HG03159 (cell line): ENCODE results near the gene GPR62.
A peak's percentile ranks its signal among the peaks of the same experiment; 100 is the strongest.

Experiments used
- ATAC-seq: cut with Tn5 transposase; IDR thresholded peaks from one replicate; pipeline ENCODE4 v1.9.1; 2021; ENCODE audit warnings: mild to moderate bottlenecking, moderate library complexity; ENCODE audit not compliant: unreplicated experiment

The GPR62 gene

DNA sequence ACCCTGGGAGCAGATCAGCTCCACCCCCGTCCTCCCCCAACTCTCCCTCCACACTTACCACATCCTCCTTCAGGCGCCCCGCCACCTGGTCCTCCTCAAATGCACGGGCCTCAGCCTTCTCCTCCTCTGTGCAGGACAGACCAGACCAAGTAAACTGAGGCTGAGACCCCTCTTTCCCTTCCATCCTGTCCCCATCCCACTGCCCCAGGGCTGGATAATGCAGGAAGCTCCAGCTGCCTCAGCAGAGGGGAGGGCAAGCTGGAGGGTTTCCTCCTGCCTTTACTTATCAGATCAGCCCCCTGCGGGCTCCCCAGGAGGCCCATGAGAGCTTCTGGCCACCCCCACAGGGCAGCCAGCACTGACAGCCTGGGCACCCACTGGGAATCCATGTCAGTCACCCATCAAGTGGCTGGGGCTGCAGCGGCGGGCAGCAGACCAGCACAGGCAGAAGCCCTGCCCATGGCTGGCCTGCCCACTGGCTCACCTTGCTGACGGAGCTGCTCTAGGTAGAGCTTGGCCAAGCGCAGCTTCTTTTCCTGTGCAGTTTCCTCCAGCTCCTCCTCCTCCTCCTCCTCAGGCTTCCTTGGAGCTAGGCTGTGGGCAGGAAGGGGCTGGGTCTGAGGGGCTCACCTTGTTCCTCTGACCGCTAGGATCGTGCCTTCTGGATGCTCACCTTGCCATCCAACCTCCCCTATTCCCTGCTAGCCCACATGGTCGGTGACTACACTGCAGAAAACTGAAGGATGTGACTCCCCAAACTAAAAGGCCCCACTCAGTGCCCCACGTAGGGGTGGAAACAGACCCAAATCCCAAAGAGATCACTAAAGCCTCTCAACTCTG is 17.4 kb upstream of the GPR62 start:
- no peak for ATAC-seq

GRCh38 chr3:51938780-51939425 is 16.3 kb upstream of the GPR62 start:
- no peak for ATAC-seq

- ATAC-seq = no peak
These were observed 14.3 kb upstream of the GPR62 start for GRCh38 chr3:51940648-51941462.

GRCh38 chr3:51941463-51941797 is 13.8 kb upstream of the GPR62 start:
- no peak for ATAC-seq

- ATAC-seq = peak; percentile 93
These were observed 13.2 kb upstream of the GPR62 start, which contains the start of the genes PARP3 and RRP9 for GRCh38 chr3:51941798-51942602. TSS of gene PARP3 (plus strand) at chr3:51942363. CDS start at chr3:51943356, 993 bp downstream. TSS of gene RRP9 (minus strand) at chr3:51941904. CDS start at chr3:51941867, 37 bp downstream.

DNA sequence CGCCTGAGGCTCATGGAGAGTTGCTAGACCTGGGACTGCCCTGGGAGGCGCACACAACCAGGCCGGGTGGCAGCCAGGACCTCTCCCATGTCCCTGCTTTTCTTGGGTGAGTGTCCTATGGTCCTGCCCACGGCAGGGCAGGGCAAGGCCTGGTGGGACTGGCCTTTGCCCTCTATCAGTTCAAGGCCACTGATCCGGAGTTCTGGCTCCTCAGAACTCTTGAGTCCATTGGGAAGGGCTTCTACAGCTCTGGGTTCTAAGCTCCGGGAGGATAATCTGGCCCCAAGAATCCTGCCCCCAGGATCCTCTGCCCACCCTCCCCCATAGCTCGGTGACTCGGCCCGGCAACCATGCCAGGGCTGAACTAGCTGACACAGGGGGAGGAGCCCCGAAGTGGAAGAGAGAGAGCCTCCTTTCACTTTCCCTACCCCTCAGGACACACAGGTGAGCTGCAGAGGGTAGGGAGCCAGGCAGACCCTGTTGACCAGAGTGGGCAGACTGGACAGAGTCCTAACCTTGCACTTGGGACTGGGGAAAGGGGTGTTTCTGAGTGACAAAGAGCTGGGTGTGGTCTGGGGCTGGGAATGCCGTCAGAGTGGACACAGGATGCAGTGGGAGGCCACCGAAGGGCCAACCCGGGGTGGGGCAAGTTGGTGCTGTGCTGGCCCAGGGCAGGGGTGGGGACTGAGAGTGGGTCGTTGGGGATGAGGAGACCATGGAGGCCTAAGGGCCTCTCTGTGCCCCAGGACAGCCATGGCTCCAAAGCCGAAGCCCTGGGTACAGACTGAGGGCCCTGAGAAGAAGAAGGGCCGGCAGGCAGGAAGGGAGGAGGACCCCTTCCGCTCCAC is 12.4 kb upstream of the GPR62 start:
- ATAC-seq = no peak

GRCh38 chr3:51943451-51944391 is 11.5 kb upstream of the GPR62 start:
- no peak for ATAC-seq

- ATAC-seq = no peak
These were observed 10.6 kb upstream of the GPR62 start for GRCh38 chr3:51944451-51945021.

GRCh38 chr3:51945031-51945840 is 9.9 kb upstream of the GPR62 start:
- no peak for ATAC-seq

- no peak for ATAC-seq
These were observed 9.1 kb upstream of the GPR62 start for GRCh38 chr3:51945926-51946705.

GRCh38 chr3:51946796-51947195 is 8.4 kb upstream of the GPR62 start:
- ATAC-seq = no peak

DNA sequence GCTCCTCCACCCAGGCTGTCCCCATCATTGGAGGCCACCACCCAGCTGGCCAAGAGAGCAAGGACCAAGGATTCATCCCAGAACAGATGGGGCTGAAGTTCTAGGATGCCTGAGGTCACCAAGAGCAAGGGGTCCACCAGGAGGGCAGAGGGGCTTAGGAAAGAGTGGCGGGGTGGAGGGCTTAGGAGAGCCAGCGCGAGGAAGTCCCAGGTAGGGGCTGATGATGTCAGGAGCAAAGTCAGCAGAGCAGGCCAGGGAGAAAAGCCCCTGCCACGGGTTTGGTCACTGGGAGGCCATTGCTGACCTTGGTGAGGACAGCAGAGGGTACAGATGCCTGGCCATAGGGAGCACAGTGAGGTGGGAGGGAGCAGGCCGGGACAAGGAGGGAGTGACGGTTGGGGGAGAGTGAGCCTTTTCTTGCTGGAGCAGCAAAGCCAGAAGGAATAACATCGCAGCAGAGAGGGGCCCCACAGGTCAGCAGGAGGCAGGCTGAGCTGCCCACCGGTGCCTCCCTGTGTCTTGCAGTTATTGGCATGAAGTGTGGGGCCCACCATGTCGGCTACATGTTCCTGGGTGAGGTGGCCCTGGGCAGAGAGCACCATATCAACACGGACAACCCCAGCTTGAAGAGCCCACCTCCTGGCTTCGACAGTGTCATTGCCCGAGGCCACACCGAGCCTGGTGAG is 7.8 kb upstream of the GPR62 start:
- no peak for ATAC-seq

DNA sequence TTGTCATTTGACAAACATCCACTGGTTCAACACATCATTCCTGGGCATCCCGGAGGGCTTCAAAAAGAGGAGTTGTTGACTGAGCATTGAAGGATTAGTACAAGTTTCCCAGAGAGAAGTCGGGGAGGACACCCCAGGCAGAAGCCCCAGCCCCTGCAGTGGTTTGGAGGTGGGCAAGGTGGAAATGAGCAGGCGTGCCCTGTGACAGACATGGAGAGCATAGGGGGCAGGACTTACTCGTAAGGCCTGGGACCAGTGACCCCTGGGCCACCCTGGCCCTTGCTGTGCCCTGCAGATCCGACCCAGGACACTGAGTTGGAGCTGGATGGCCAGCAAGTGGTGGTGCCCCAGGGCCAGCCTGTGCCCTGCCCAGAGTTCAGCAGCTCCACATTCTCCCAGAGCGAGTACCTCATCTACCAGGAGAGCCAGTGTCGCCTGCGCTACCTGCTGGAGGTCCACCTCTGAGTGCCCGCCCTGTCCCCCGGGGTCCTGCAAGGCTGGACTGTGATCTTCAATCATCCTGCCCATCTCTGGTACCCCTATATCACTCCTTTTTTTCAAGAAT is 7.1 kb upstream of the GPR62 start:
- no peak for ATAC-seq

DNA sequence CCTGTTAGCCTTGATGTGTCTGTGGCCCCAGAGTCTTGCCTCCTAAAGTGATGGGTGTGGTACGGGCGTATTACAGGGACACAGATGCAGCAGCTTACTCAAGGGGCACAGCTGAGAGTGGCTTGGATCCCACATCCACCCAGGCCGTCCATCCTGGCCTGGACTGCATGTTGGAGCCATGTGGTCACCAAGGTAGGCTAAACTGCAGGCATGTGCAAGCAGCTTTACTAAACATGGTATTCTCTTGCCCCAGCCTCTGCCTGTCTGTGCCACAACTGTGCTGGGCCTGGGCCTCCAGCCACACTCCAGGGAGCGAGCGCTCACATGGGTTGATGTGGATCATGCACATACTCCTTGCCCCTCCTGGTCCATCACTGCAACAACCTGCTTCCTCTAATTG is 6.1 kb upstream of the GPR62 start:
- ATAC-seq = no peak

DNA sequence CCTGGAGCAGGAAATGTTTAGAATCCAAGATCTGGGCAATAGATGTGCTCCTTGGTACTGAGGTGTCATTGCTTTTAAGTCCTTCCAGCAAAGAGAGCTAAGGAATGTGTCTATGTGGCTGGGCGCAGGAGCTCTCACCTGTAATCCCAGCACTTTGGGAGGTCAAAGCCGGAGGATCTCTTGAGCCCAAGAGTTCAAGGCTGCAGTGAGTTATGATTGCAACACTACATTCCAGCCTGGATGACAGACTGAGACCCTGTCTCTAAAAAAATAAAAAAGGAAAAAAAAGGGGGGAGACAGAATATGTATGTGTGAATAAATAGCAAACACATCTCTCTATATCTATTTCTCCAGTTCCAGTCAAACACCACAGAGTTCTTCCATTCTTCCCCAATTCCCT is 4.3 kb upstream of the GPR62 start:
- no peak for ATAC-seq

DNA sequence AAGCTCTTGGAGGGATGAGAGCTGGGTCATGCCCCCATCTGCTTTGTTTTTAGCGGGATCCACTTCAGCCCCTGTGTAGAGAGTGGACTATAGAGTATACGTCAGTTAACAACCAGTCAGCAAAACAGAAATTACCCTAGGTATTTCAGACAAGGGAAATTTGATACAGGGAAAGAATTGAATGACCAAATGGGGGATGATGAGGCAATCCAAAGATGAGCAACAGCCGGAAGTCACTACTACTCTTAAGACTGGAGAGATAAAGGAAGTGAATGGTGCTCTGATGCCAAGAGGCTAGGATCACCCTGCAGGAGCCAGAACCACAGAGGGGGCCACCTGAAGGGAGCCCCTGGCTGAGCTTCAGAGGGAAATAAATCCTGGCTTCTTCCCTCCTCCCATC is 1.7 kb upstream of the GPR62 start:
- ATAC-seq = no peak
